Measurements from ENCODE around the gene LMNA. TPM values are rescaled to one million over a fixed set of nuclear protein-coding genes. Genes with fewer than 3 reads are reported as not detected.

Gene LMNA
- polyA plus RNA-seq, 1 experiment: 365 TPM

- POLR2A ChIA-PET: no interaction called here
- Histone ChIP-seq H3K27me3 (ENCODE audit: control insufficient read depth, insufficient read depth, low read length) (no peaks in the 10 kb centered on the region), H3K4me3 (ENCODE audit: low read depth, low read length) (no peak overlapping the region), H3K9me3 (ENCODE audit: control insufficient read depth, insufficient read depth, low read length) (no peaks in the 10 kb centered on the region; the same call in 1 of the 2 replicates), H3K27ac (ENCODE audit: low read depth, low read length) (no peak overlapping the region)
- CTCF ChIA-PET: interaction anchor here (2.4 to 32.7 kb wide), 2 partner anchors 37 to 90 kb away, joined by 10 to 682 read pairs; no protein-coding TSS in a partner anchor
- DNase-seq (ENCODE audit: low read depth, low spot score): no peak
- no peak for TF ChIP-seq CTCF (IDR thresholded peaks at IDR 0.05; ENCODE audit: low read depth, low read length)
Observed at GRCh38 chr1:156134716-156135435, 20.4 kb downstream of the LMNA start.

GRCh38 chr1:156135930-156136871, 21.7 kb downstream of the LMNA start:
- DNase-seq (ENCODE audit: low read depth, low spot score): no peak
- CTCF ChIA-PET: interaction anchor here (1.1 to 32.7 kb wide), 3 partner anchors 38 to 89 kb away, joined by 3 to 682 read pairs (median 10); no protein-coding TSS in a partner anchor
- no peak overlapping the region for H3K27ac ChIP-seq (ENCODE audit: low read depth, low read length)
- H3K4me3 ChIP-seq (ENCODE audit: low read depth, low read length): no peak overlapping the region
- H3K27me3 ChIP-seq (ENCODE audit: control insufficient read depth, insufficient read depth, low read length): no peaks in the 10 kb centered on the region
- POLR2A ChIA-PET: no interaction called here
- TF ChIP-seq CTCF (IDR thresholded peaks at IDR 0.05; ENCODE audit: low read depth, low read length): no peak
- H3K9me3 ChIP-seq (ENCODE audit: control insufficient read depth, insufficient read depth, low read length): no peaks in the 10 kb centered on the region; the same call in 1 of the 2 replicates

DNA sequence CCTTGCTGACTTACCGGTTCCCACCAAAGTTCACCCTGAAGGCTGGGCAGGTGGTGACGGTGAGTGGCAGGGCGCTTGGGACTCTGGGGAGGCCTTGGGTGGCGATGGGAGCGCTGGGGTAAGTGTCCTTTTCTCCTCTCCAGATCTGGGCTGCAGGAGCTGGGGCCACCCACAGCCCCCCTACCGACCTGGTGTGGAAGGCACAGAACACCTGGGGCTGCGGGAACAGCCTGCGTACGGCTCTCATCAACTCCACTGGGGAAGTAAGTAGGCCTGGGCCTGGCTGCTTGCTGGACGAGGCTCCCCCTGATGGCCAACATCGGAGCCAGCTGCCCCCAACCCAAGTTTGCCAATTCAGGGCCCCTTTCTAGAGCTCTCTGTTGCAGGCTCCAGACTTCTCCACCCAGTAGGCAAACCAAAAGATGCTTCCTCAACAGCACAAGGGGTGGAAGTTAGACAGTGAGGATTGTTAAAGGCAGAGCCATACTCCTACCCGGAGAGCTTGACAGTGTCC, 22.5 kb downstream of the LMNA start:
- POLR2A ChIA-PET: no interaction called here
- no peak overlapping the region for H3K4me3 ChIP-seq (ENCODE audit: low read depth, low read length)
- no peaks in the 10 kb centered on the region; the same call in 1 of the 2 replicates for H3K9me3 ChIP-seq (ENCODE audit: control insufficient read depth, insufficient read depth, low read length)
- CTCF ChIA-PET: interaction anchor here (1.1 to 32.7 kb wide), 2 partner anchors 39 to 88 kb away, joined by 3 to 682 read pairs; no protein-coding TSS in a partner anchor
- no peak for DNase-seq (ENCODE audit: low read depth, low spot score)
- no peak overlapping the region for H3K27ac ChIP-seq (ENCODE audit: low read depth, low read length)
- no peaks in the 10 kb centered on the region for H3K27me3 ChIP-seq (ENCODE audit: control insufficient read depth, insufficient read depth, low read length)
- peak; percentile 23; the same call in 1 of the 2 replicates for TF ChIP-seq CTCF (IDR thresholded peaks at IDR 0.05; ENCODE audit: low read depth, low read length)

GRCh38 chr1:156138458-156138867, 24.0 kb downstream of the LMNA start:
- H3K9me3 ChIP-seq (ENCODE audit: control insufficient read depth, insufficient read depth, low read length): no peaks in the 10 kb centered on the region; the same call in 1 of the 2 replicates
- DNase-seq (ENCODE audit: low read depth, low spot score): no peak
- no peak overlapping the region for H3K27ac ChIP-seq (ENCODE audit: low read depth, low read length)
- no peaks in the 10 kb centered on the region for H3K27me3 ChIP-seq (ENCODE audit: control insufficient read depth, insufficient read depth, low read length)
- ChIA-PET POLR2A (no interaction called here), CTCF (interaction anchor here (32.7 kb wide), 1 partner anchor 41 kb away, joined by 682 read pairs; no protein-coding TSS in a partner anchor)
- TF ChIP-seq CTCF (IDR thresholded peaks at IDR 0.05; ENCODE audit: low read depth, low read length): no peak
- no peak overlapping the region for H3K4me3 ChIP-seq (ENCODE audit: low read depth, low read length)
